ENCODE measurements around the gene SPRR2G.
"Not testable (repeated sequence)": the region's sequence is repeated elsewhere in the genome, so short reads cannot be mapped to it uniquely, and the experiment has no call there.

The SPRR2G gene

GRCh38 chr1:153150846-153151245 lies at the start of gene SPRR2G:
Gene SPRR2G (minus strand): TSS chr1:153150890. CDS start chr1:153150110, 780 bp downstream.
- no peak for DNase-seq (ENCODE audit: low spot score)

GRCh38 chr1:153195216-153195615 lies 44.5 kb upstream of the SPRR2G start:
- DNase-seq (ENCODE audit: low spot score), result no peak

GRCh38 chr1:153194331-153195050 lies 43.8 kb upstream of the SPRR2G start:
- DNase-seq (ENCODE audit: low spot score), result no peak

- DNase-seq (ENCODE audit: low spot score), result no peak
Measured at GRCh38 chr1:153192697-153193096, 42.0 kb upstream of the SPRR2G start.

GRCh38 chr1:153190373-153190772 lies 39.7 kb upstream of the SPRR2G start:
- no peak for DNase-seq (ENCODE audit: low spot score)

- DNase-seq (ENCODE audit: low spot score), result not testable (repeated sequence)
Measured at GRCh38 chr1:153188301-153188700, 37.6 kb upstream of the SPRR2G start.

- DNase-seq (ENCODE audit: low spot score), result no peak
Measured at GRCh38 chr1:153180556-153180955, 29.9 kb upstream of the SPRR2G start.

- DNase-seq (ENCODE audit: low spot score), result no peak
Measured at GRCh38 chr1:153178922-153179321, 28.2 kb upstream of the SPRR2G start.

GRCh38 chr1:153174624-153175023 lies 23.9 kb upstream of the SPRR2G start:
- DNase-seq (ENCODE audit: low spot score), result no peak

GRCh38 chr1:153168686-153169085 lies 18.0 kb upstream of the SPRR2G start:
- DNase-seq (ENCODE audit: low spot score), result no peak

- no peak for DNase-seq (ENCODE audit: low spot score)
Measured at GRCh38 chr1:153155541-153155940, 4.9 kb upstream of the SPRR2G start.

GRCh38 chr1:153152481-153152880 lies 1.8 kb upstream of the SPRR2G start:
- no peak for DNase-seq (ENCODE audit: low spot score)

GRCh38 chr1:153141377-153141776 lies 9.3 kb downstream of the SPRR2G start:
- DNase-seq (ENCODE audit: low spot score), result no peak

GRCh38 chr1:153140484-153140883 lies 10.2 kb downstream of the SPRR2G start:
- no peak for DNase-seq (ENCODE audit: low spot score)

- no peak for DNase-seq (ENCODE audit: low spot score)
Measured at GRCh38 chr1:153133743-153134142, 16.9 kb downstream of the SPRR2G start.

- DNase-seq (ENCODE audit: low spot score), result no peak
Measured at GRCh38 chr1:153133267-153133666, 17.4 kb downstream of the SPRR2G start.

GRCh38 chr1:153128688-153129087 lies 22.0 kb downstream of the SPRR2G start:
- not testable (repeated sequence) for DNase-seq (ENCODE audit: low spot score)

GRCh38 chr1:153127296-153127695 lies 23.4 kb downstream of the SPRR2G start:
- DNase-seq (ENCODE audit: low spot score), result no peak

GRCh38 chr1:153125536-153125935 lies 25.2 kb downstream of the SPRR2G start:
- DNase-seq (ENCODE audit: low spot score), result no peak

GRCh38 chr1:153123793-153124192 lies 26.9 kb downstream of the SPRR2G start:
- DNase-seq (ENCODE audit: low spot score), result not testable (repeated sequence)

GRCh38 chr1:153122831-153123421 lies 27.8 kb downstream of the SPRR2G start:
- no peak for DNase-seq (ENCODE audit: low spot score)

- no peak for DNase-seq (ENCODE audit: low spot score)
Measured at GRCh38 chr1:153120945-153121344, 29.7 kb downstream of the SPRR2G start.

- no peak for DNase-seq (ENCODE audit: low spot score)
Measured at GRCh38 chr1:153119491-153119971, 31.2 kb downstream of the SPRR2G start.

- not testable (repeated sequence) for DNase-seq (ENCODE audit: low spot score)
Measured at GRCh38 chr1:153115264-153115663, 35.4 kb downstream of the SPRR2G start.
